GM12873 (cell line): ENCODE measurements around the gene DLG2.

Experiments
- TF ChIP-seq, protein P1 (sequence below): IDR thresholded peaks from 2 replicates; pipeline ENCODE4 v1.5.1; 2012; ENCODE audit warnings: low read depth, mild to moderate bottlenecking, moderate library complexity, low read length, control low read depth; ENCODE audit not compliant: insufficient read depth; ENCODE audit errors: missing control alignments

Gene DLG2

DNA sequence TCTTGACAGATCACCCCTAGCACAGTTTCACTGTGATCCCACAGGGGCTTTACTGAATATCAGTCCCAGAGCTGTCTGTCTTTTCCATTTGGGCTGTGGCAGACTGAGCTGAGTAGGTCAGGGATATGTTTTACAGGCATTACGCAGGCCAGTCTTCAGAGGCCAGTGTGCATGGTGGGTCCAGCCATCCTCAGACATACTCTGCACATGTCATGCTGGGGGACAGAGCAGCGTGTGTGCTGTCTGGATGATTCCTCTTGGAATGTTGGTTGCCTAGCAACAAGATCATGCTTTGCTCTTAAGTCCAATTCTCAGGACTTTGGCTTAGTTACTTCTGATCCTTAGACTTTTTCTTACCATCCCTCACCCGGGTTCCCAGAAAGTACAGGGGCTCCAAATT lies 736.5 kb downstream of the DLG2 start:
- TF ChIP-seq, protein P1, sequence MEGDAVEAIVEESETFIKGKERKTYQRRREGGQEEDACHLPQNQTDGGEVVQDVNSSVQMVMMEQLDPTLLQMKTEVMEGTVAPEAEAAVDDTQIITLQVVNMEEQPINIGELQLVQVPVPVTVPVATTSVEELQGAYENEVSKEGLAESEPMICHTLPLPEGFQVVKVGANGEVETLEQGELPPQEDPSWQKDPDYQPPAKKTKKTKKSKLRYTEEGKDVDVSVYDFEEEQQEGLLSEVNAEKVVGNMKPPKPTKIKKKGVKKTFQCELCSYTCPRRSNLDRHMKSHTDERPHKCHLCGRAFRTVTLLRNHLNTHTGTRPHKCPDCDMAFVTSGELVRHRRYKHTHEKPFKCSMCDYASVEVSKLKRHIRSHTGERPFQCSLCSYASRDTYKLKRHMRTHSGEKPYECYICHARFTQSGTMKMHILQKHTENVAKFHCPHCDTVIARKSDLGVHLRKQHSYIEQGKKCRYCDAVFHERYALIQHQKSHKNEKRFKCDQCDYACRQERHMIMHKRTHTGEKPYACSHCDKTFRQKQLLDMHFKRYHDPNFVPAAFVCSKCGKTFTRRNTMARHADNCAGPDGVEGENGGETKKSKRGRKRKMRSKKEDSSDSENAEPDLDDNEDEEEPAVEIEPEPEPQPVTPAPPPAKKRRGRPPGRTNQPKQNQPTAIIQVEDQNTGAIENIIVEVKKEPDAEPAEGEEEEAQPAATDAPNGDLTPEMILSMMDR, result no peak

DNA sequence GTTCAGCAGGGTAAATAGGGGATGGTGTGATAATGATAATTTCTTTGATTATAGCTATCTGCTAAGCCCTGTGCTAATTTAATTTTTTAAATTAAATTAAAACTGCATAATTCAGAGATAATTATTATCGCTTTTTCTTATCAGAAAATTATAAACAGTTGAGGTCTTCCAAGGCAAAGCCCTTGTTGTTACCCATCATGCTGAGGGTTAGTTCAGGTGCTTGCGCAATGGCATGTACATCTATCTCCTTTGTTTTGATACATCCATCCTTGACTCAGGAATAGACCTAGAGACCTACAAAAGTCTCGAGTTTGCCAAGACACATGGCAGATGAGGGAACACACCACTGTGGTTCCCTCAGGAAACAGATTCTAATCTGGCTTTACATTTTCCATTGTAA lies 737.6 kb downstream of the DLG2 start:
- TF ChIP-seq, protein P1, result no peak

DNA sequence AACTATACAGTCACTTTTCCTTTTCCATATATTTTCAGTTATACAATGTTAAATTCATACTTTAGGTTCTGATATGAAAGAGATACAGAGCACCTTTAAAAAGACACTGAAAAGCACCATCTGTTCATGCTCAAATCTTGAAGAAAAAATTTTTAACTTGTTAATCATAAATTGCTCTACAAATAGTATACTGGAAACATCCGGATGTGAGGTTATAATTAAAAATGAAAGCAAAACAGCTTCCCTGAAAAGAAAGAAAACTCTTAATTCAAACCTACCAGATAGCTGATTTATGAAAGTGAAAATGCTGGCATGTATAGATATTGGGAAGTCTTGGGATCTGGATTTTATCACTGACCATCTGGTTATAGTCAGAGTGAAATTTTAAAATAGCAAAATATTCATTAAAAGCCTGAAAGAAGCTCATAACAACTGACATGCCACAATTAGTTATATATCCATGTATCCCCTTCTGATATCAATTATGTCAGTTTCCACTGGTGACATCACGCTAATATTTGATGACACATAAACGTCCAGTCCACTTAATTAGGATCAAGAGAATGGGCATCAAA lies 740.0 kb downstream of the DLG2 start:
- TF ChIP-seq, protein P1, result no peak

DNA sequence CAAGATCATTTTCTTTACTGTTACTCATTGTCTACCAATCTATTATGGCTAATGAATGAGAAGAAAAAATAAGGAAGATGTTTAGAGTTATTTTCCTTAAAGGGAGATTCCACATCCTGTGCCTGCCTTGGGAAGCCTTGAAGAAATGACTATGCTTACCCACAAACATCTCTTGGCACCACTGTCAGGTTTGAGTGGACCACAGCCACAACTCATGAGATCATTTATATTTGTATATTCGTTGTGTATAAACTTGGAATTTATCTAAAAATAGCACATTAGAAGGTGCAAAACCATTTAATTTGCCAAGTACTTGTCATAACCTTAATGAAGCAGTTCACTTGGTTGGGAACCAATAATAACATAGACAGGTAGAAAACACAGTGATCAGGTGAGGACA lies 740.8 kb downstream of the DLG2 start:
- TF ChIP-seq, protein P1, result no peak

DNA sequence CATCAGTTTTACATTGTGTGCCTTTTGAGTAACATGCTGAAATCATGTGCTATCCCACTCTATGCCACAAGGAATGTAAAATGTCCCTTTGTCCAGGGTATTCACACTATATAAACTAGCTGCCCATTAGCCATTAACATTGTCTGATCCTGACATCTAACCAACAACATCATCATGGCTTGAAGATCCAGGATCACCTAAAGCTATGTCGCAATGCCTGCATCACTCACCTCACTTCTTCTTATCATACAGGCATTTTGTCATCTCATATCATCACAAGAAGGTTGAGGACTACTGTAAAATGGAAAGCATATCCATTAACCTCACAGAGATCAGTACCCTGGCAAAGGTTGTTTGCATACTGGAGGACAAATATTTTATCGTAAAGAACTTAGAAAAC lies 742.3 kb downstream of the DLG2 start:
- TF ChIP-seq, protein P1, result no peak

DNA sequence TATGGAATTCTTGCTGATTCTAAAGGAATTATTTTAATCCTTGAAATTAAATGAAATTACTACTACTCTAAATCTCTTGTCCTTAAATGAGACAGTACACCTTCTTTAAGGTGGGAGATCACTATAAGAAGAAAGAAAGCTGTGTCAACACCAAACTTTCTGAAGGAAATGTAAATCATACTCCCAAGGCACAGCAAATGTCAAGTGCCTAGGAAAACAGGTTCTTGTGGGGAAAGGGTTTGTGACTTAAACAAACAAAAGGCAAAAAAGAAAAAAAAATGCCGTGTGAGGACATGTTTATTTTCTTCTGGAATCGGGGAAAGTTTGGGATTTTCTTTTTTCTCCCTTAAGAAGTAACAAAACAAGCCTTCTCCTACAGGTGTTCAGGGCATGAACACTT lies 745.1 kb downstream of the DLG2 start:
- TF ChIP-seq, protein P1, result no peak

DNA sequence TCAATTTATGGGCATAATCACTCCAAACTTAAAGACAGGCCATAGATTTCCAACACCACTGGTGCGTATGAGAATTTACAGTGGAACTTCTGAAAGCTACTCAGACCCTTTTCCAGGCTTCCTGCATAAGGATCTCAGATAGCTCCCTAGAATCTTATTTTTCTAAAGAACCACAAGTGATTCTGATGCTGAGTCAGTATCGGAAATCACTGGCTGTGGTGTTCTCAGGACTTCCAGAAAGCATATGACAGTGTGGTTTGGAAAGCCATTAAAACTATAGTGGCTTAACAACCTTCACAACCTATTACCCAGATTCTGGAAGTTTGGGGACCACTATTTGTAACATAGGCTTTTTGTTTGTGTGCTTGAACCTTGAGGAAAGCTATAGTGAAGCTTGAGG lies 756.0 kb downstream of the DLG2 start:
- TF ChIP-seq, protein P1, result no peak

DNA sequence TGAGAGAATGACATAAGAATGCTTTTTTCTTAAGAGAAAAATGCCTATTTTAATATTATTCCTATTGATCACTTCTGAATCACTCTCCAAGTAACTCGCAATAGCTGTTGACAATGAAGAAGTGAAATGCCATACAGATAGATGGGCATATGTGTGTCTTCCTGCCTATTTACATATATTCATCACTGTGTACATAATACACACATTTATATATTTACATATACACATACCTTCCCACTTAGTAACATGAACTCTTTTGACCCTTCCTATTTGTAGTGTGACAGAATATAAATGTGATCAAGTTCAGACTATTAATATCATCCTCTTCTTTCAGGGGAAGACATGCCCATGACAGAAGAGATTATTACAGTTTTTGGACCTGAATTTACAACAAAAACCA lies 756.7 kb downstream of the DLG2 start:
- TF ChIP-seq, protein P1, result no peak
